Sigmoid colon (tissue), 4 donors: Measurements from ENCODE around the gene CCL4.
"Not testable (repeated sequence)": the region's sequence is repeated elsewhere in the genome, so short reads cannot be mapped to it uniquely, and the experiment has no call there.

Source experiments
- CTCF ChIP-seq, 4 experiments: fragments of 450-650 bp in 3 of 4; fragments of 200-600 bp in 1 of 4; IDR thresholded peaks; one replicate each; pipeline ENCODE4 v1.5.1; 2016 to 2019; ENCODE audit warnings: antibody characterized with exemption in 4 of 4, mild to moderate bottlenecking in 3 of 4, moderate library complexity in 2 of 4
- EP300 ChIP-seq, 4 donors: sonication (generic); formaldehyde crosslinking; IDR thresholded peaks; one replicate each; pipeline ENCODE4 v1.6.1; 2017; ENCODE audit warnings: antibody characterized with exemption in 4 of 4
- POLR2A ChIP-seq, 2 donors: fragments of 450-650 bp; IDR thresholded peaks; one replicate each; pipeline ENCODE4 v1.6.1; 2016; ENCODE audit warnings: antibody characterized with exemption in 2 of 2, mild to moderate bottlenecking in 2 of 2, moderate library complexity in 2 of 2
- POLR2AphosphoS5 ChIP-seq, 4 donors: sonication (generic); formaldehyde crosslinking; IDR thresholded peaks; one replicate each; pipeline ENCODE4 v1.6.1; 2017; ENCODE audit warnings: antibody characterized with exemption in 4 of 4

- not testable (repeated sequence) for TF ChIP-seq CTCF, POLR2A, POLR2AphosphoS5, EP300 (IDR thresholded peaks at IDR 0.05)
Observed at GRCh38 chr17:36087471-36087870, 16.2 kb upstream of the CCL4 start.
